ENCODE measurements around the gene DACT3.

DNA sequence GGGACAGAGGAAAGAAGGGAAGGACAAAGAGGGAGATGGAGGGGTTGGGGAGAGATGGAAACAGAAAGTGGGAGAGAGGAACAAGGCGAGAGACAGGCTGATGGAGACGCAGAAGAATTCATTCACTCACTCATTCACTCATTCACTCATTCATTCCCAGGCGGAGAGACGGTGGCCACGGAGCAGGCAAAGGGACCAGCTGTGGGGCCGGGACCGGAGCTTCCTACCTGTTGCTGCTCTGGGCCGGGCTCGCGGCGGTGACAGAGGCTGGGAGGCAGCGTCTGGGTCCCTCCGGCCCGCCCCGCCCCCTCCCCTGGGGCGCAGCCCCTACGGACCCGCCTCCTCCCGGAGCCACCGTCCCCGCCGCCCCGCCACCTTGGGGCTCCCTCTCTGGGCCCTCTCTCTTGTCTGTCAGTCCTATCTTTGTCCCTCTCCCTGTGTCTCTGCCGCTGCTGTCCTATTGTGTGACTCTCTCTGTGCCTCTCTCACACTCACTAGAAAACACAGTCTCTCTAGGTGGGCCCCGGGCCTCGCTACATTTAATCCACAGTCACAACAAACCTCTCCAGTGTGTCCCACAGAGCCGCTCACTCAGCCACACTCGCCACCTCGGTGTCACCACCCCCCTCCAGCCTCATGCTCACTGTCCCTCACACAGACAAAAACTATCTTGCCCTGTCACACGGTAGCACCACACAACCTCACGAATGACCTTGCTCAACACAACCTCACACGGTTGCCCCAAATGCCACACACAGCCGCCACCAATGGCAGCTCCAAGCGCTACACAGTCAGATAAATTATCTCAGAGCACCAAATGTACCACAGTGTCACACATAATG, 24.8 kb downstream of the DACT3 start, which contains the start of gene GNG8:
- TF ChIP-seq, protein P1, sequence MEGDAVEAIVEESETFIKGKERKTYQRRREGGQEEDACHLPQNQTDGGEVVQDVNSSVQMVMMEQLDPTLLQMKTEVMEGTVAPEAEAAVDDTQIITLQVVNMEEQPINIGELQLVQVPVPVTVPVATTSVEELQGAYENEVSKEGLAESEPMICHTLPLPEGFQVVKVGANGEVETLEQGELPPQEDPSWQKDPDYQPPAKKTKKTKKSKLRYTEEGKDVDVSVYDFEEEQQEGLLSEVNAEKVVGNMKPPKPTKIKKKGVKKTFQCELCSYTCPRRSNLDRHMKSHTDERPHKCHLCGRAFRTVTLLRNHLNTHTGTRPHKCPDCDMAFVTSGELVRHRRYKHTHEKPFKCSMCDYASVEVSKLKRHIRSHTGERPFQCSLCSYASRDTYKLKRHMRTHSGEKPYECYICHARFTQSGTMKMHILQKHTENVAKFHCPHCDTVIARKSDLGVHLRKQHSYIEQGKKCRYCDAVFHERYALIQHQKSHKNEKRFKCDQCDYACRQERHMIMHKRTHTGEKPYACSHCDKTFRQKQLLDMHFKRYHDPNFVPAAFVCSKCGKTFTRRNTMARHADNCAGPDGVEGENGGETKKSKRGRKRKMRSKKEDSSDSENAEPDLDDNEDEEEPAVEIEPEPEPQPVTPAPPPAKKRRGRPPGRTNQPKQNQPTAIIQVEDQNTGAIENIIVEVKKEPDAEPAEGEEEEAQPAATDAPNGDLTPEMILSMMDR (IDR thresholded peaks at IDR 0.05; ENCODE audit: poor library complexity, severe bottlenecking), result no peak
- no peak for TF ChIP-seq TAF1 (IDR thresholded peaks at IDR 0.05; ENCODE audit: low read depth)

Measured in neural cell (in vitro differentiated cells).